NCI-H2227 (cell line): ENCODE measurements around the gene PDE1C.

Experiments used
- DNase-seq: peaks from one replicate; lab custom pipeline; 2025; ENCODE audit not compliant: unreplicated experiment; lab: John Stamatoyannopoulos, UW

Gene PDE1C

GRCh38 chr7:31950091-31950755 is 120.0 kb downstream of the PDE1C start:
- no peak for DNase-seq

DNA sequence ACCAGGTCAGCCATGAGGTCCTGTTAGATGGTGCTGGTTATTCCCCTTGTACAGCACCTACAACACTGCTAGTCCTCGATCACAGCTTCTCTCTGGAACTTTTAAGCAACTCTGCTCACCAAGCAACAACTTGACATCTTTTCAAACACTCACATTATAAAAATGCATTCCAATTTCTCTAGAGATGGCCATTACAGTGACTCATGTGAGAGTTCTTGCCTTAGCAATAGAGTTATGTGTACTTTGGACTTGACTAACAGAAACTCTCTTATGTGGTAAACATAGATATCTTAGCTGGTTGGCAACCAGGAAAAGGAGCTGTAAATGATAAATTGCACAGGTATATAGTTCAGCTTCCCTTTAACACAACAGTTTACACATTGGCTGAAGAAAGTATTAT is 122.2 kb downstream of the PDE1C start:
- no peak for DNase-seq

GRCh38 chr7:31940167-31940566 is 130.0 kb downstream of the PDE1C start:
- DNase-seq: no peak

GRCh38 chr7:31939076-31939475 is 131.1 kb downstream of the PDE1C start:
- DNase-seq: no peak

- DNase-seq: no peak
Observed at GRCh38 chr7:31938650-31939049, 131.6 kb downstream of the PDE1C start.

DNA sequence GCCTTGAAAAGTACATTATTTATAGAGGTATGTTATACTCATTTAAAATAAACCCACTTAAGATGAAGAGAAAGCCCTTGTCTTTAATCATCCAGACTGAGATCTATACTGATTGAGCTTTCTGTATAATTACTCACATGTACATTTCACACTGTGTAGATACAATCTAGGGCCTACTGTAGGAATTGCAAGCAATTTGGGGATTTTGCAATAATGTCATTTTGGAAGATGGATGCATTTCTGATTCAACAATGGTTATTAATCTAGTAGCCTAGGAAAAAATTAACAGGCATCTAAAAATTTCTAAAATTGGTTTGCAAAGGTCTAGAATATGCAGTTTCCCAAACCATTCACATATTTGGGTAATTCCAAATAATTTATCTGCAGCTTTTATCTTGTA is 132.2 kb downstream of the PDE1C start:
- no peak for DNase-seq

GRCh38 chr7:31935124-31936054 is 134.8 kb downstream of the PDE1C start:
- no peak for DNase-seq

GRCh38 chr7:31934551-31934950 is 135.7 kb downstream of the PDE1C start:
- no peak for DNase-seq

DNA sequence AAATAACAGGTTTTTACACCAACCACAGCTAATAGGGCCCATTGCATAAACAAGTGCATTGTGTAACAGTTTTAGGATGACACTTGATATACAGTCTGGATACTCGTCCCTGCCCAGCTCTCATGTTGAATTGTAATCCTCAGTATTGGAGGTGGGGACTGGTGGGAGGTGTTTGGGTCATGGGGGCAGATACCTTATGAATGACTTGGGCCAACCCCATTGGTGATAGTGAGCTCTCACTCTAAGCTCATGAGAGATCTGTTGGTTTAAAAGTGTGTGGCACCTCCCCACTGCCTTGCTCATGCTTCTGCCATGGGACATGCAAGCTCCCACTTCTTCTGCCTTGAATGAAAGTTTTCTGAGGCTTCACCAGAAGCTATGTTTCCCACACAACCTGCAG is 136.7 kb downstream of the PDE1C start:
- DNase-seq: no peak

GRCh38 chr7:31926991-31927584 is 143.1 kb downstream of the PDE1C start:
- DNase-seq: no peak

- no peak for DNase-seq
Observed at GRCh38 chr7:31925753-31926454, 144.3 kb downstream of the PDE1C start.

DNA sequence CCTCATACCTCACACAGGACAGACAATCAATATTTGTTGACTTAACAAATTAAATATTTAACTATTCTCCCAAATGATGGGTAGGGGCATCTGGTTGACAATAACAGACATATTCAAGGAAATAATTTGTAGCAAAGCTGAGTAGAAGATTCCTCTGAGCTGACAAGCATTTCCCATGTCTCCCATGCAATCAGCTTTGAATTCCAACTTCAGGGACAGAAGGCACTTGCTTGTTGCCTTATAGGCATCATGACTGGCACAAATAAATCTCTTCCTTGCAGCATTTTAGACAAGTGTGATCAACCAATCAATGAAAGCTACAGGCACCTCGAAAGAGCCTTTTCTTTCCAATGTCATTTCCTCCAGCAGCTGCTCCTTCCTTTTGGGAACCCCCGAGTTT is 146.0 kb downstream of the PDE1C start:
- DNase-seq: no peak

GRCh38 chr7:31922848-31923247 is 147.4 kb downstream of the PDE1C start:
- DNase-seq: no peak

DNA sequence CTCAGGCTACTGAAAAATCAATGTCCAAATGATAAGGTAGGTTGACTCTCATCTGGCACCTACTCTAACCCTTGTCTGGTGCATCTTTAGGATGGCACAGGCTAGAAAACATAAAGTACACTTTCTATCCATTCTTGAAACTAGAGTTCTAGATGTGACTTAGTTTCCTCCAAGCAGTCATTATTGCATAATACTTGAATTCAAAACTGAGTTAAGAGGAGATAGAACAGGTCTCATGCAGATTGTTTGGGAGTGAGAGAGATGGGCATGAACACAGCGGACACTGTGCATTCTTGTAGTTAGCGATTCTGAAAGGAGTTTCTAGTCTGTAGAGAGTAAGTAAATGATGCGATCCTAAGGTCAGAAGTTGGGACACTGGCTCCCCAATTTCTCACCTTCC is 149.2 kb downstream of the PDE1C start:
- no peak for DNase-seq

- no peak for DNase-seq
Observed at GRCh38 chr7:31919678-31920369, 150.4 kb downstream of the PDE1C start.

- no peak for DNase-seq
Observed at GRCh38 chr7:31918706-31919393, 151.4 kb downstream of the PDE1C start.

DNA sequence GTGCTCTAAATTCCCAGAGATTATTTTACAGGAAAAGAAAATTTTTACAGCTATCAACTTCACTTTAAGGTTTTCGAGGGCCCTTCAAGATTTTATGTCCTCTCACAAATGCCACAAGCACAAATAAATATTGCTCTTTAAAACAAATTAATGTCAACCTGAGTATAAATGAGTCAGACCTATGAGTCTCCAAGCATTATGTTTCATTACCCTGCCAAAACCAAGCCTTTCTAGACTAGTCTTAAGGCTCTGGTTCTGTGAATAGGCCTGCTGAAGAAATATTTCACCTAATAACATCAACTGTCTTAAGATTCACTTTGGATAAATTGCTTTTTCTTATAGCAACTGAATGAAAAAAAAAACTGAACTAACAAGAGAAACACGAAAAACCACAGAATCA is 153.0 kb downstream of the PDE1C start:
- DNase-seq: no peak

- no peak for DNase-seq
Observed at GRCh38 chr7:31910191-31910590, 160.0 kb downstream of the PDE1C start.

GRCh38 chr7:31906479-31907171 is 163.6 kb downstream of the PDE1C start:
- no peak for DNase-seq

DNA sequence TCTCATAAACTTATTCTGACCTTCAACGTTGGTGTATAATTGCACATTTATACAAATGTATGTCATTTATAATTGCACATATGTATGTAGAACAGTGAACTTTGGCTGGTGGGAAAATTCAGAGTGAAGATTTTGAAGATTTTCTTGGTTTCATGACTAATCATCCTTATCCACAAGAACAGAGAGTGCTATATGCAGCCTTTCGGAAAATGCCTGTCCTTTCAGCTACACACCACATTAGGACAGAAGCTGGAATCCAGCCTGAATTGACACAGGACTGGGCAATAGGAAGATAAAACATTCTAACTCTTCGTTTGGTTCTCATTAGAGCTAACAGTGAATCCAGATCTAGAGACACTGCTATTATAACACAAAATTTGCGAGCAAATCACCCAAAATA is 166.2 kb downstream of the PDE1C start:
- no peak for DNase-seq
